SK-N-MC (cell line): Measurements from ENCODE around the gene FXN.
"Not testable (repeated sequence)": the region's sequence is repeated elsewhere in the genome, so short reads cannot be mapped to it uniquely, and the experiment has no call there.

Source experiments
- DNase-seq: peaks from one replicate; pipeline ENCODE4 v3.0.0-alpha.2; 2011; ENCODE audit warnings: low read depth, low spot score
- H3K27ac ChIP-seq: fragments of 200-600 bp; sonication (generic); 2 replicates; pipeline ENCODE4 v1.5.1; 2016; ENCODE audit warnings: mixed run types
- H3K36me3 ChIP-seq: fragments of 200-600 bp; sonication (generic); 2 replicates; pipeline ENCODE4 v1.6.1; 2017; ENCODE audit warnings: antibody characterized with exemption, low read length, mixed read lengths; ENCODE audit not compliant: insufficient read depth
- H3K4me3 ChIP-seq: fragments of 200-600 bp; sonication (generic); 2 replicates; pipeline ENCODE4 v1.5.1; 2016
- H3K9ac ChIP-seq: fragments of 200-600 bp; sonication (generic); 2 replicates; pipeline ENCODE4 v1.8.0; 2017; ENCODE audit warnings: mixed run types, mixed read lengths; ENCODE audit not compliant: insufficient read length
- H3K9me3 ChIP-seq: fragments of 200-600 bp; sonication (generic); 2 replicates; pipeline ENCODE4 v1.6.1; 2017; ENCODE audit warnings: low read depth, mild to moderate bottlenecking, antibody characterized with exemption, low read length, moderate library complexity, mixed read lengths
- EZH2 ChIP-seq: fragments of 200-600 bp; sonication (generic); IDR thresholded peaks from one replicate; pipeline ENCODE4 v1.6.1; 2017; ENCODE audit warnings: antibody characterized with exemption
- FOXP2 ChIP-seq: optimal IDR thresholded peaks from 2 replicates; pipeline ENCODE3; 2011; ENCODE audit warnings: mild to moderate bottlenecking, moderate library complexity; ENCODE audit not compliant: insufficient read depth; ENCODE audit errors: extremely low read length, control extremely low read depth
- POLR2AphosphoS5 ChIP-seq: IDR thresholded peaks from 2 replicates; pipeline ENCODE4 v1.6.1; 2012; ENCODE audit warnings: mild to moderate bottlenecking, low read depth, low read length, borderline replicate concordance

FXN gene

DNA sequence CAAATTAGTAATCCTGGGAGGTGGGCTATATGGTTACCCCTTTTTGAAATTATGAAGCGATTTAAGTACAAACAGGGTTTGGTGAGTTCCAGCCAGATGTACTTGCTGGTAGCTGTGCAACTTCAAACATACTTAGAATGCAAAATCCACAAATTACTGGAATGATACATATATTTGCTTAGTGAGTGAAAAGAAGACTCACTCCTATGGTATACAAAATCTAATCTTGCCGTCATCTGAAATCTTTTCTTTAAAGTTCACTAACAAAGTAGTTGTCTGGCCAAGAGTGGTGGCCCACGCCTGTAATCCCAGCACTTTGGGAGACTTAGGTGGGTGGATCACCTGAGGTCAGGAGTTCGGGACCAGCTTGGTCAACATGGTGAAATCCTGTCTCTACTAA is 73.6 kb downstream of the FXN start:
- no peaks in the 10 kb centered on the region for H3K36me3 ChIP-seq
- no peak for TF ChIP-seq POLR2AphosphoS5
- no peak for TF ChIP-seq FOXP2
- no peak for TF ChIP-seq EZH2
- no peak overlapping the region for H3K4me3 ChIP-seq
- no peaks in the 10 kb centered on the region for H3K9me3 ChIP-seq
- DNase-seq, result no peak
- H3K9ac ChIP-seq, result no peak overlapping the region
- no peak overlapping the region for H3K27ac ChIP-seq

DNA sequence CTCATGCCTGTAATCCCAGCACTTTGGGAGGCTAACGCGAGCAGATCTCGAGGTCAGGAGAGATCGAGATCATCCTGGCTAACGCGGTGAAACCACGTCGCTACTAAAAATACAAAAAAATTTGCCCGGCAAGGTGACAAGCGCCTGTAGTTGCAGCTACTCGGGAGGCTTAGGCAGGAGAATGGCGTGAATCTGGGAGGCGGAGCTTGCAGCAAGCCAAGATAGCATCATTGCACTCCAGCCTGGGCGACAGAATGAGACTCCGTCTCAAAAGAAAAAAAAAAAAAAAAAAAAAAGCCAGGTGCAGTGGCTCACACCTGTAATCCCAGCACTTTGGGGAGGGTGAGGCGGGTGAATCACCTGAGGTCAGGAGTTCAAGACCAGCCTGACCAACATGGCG is 77.1 kb downstream of the FXN start:
- not testable (repeated sequence) for DNase-seq, H3K4me3 ChIP-seq, H3K36me3 ChIP-seq, H3K9me3 ChIP-seq, H3K9ac ChIP-seq, H3K27ac ChIP-seq

GRCh38 chr9:69115621-69116020 is 80.1 kb downstream of the FXN start:
- DNase-seq, result peak; percentile 24
- H3K4me3 ChIP-seq, result no peak overlapping the region
- no peak for TF ChIP-seq POLR2AphosphoS5
- no peak for TF ChIP-seq EZH2
- no peak for TF ChIP-seq FOXP2
- H3K27ac ChIP-seq, result peak overlapping the region; percentile 9; the same call in 1 of the 2 replicates
- no peak overlapping the region for H3K9ac ChIP-seq
- H3K9me3 ChIP-seq, result no peaks in the 10 kb centered on the region
- H3K36me3 ChIP-seq, result no peaks in the 10 kb centered on the region

- TF ChIP-seq POLR2AphosphoS5, result no peak
- TF ChIP-seq FOXP2, result no peak
- TF ChIP-seq EZH2, result no peak
- Histone ChIP-seq H3K9ac (no peak overlapping the region), H3K9me3 (no peaks in the 10 kb centered on the region), H3K4me3 (no peak overlapping the region), H3K36me3 (no peaks in the 10 kb centered on the region), H3K27ac (no peak overlapping the region)
- no peak for DNase-seq
Observed at GRCh38 chr9:69118656-69119055, 83.1 kb downstream of the FXN start.

- TF ChIP-seq POLR2AphosphoS5 (no peak), FOXP2 (no peak), EZH2 (no peak)
- Histone ChIP-seq H3K9me3 (no peaks in the 10 kb centered on the region), H3K9ac (no peak overlapping the region), H3K27ac (no peak overlapping the region), H3K36me3 (no peaks in the 10 kb centered on the region), H3K4me3 (peak overlapping the region; percentile 89)
- DNase-seq, result no peak
Observed at GRCh38 chr9:69120380-69121154, 85.0 kb downstream of the FXN start.

- Histone ChIP-seq H3K9ac (peak overlapping the region; percentile 72), H3K9me3 (no peaks in the 10 kb centered on the region), H3K4me3 (peak overlapping the region; percentile 89), H3K27ac (no peak overlapping the region), H3K36me3 (no peaks in the 10 kb centered on the region)
- TF ChIP-seq POLR2AphosphoS5, result no peak
- no peak for TF ChIP-seq FOXP2
- no peak for TF ChIP-seq EZH2
- no peak for DNase-seq
Observed at GRCh38 chr9:69121155-69122081, 85.9 kb downstream of the FXN start.

- Histone ChIP-seq H3K9me3 (no peaks in the 10 kb centered on the region), H3K27ac (no peak overlapping the region), H3K9ac (peak overlapping the region; percentile 72), H3K36me3 (no peaks in the 10 kb centered on the region), H3K4me3 (peak overlapping the region; percentile 89)
- TF ChIP-seq FOXP2 (no peak), POLR2AphosphoS5 (no peak), EZH2 (no peak)
- no peak for DNase-seq
Observed at GRCh38 chr9:69122082-69122548, 86.6 kb downstream of the FXN start.

DNA sequence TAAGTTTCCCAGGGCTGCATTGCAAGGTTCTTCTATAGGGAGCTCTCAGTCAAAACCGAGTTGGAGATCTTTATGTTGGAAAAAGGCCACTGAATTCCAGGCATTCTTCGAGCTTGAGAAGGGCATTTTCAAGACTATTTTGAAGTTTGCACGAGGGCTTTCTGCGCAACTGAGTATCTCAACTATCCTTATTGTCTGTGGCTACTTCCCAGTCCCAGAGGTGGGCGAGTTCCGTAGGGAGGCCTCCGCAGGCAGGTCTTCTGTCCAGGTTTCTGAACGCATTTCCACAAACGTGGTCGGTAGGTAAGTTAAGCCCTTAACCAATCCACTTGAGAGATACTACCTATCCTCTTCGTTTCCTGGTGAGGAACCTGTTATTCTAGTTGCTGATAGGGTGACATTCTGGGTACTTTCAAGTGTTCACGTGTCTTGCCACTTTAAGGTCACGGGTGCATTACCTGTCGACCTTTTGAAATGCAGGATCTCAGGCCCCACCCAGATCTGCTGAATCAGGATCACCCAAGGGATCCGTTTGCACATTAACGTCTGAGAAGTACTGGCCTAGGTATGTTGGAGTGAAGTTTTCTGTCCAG is 87.1 kb downstream of the FXN start:
- H3K9ac ChIP-seq, result peak overlapping the region; percentile 72
- H3K27ac ChIP-seq, result no peak overlapping the region
- TF ChIP-seq POLR2AphosphoS5, result no peak
- no peak for TF ChIP-seq FOXP2
- no peak for TF ChIP-seq EZH2
- DNase-seq, result no peak
- peak overlapping the region; percentile 89 for H3K4me3 ChIP-seq
- H3K9me3 ChIP-seq, result no peaks in the 10 kb centered on the region
- no peaks in the 10 kb centered on the region for H3K36me3 ChIP-seq
